Measurements from ENCODE around the gene LRRC47. TPM values are rescaled to one million over a fixed set of nuclear protein-coding genes. Genes with fewer than 3 reads are reported as not detected.
A peak's percentile ranks its signal among the peaks of the same experiment; 100 is the strongest.
"Not testable (repeated sequence)": the region's sequence is repeated elsewhere in the genome, so short reads cannot be mapped to it uniquely, and the experiment has no call there.

The LRRC47 gene
- polyA plus RNA-seq, 4 donors = 60.1 to 74.2 (median 70.9) TPM

DNA sequence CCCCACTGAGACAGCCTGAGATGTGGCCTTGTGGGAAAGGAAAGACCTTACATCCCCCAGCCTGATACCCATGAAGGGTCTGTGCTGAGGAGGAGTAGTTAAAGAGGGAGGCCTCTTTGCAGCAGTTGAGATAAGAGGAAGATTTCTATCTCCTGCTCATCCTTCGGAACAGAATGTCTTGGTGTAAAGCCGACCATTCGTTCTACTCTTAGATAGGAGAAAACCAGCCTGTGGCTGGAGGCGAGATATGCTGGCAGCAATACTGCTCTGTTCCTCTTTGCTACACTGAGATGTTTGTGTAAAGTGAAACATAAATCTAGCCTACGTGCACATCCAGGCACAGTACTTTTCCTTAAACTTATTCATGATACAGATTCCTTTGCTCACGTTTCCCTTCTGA is 45.6 kb downstream of the LRRC47 start:
- no peak for DNase-seq (ENCODE audit: low read depth in 4 of 4, low spot score in 2 of 4)

DNA sequence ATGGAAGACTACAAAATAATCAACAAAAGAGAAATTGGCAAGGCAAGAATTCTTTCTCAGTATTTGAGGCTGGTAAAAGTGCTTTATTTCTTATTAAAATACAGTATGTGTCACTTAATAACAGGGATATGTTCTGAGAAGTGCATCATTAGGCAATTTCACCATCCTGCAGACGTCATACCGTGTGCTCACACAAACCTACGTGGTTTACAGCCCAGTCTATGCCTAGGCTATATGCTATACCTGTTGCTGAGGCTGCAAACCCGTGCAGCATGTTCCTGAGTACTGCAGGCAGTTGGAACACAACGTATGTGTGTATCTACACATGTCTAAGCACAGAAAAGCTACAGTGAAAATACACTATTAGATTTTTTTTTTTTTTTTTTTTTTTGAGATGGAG is 46.8 kb downstream of the LRRC47 start:
- no peak for DNase-seq (ENCODE audit: low read depth in 4 of 4, low spot score in 2 of 4)

DNA sequence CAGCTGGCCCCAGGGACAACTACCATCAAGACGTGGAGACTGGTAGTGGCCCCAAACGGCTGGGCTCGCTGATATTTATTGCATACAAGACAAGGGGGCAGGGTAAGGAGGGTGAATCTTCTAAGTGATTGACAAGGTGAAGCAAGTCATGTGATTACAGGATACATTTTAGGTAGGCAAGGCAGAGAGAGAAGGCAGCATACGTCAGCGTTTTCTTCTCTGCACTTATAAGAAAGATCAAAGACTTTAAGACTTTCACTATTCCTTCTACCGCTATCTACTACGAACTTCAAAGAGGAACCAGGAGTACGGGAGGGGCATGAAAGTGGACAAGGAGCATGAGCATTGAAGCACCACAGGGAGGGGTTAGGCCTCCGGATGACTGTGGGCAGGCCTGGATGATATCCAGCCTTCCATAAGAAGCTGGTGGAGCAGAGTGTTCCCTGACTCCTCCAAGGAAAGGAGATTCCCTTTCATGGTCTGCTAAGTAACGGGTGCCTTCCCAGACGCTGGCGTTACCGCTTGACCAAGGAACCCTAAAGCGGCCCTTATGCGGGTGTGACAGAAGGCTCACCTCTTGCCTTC is 47.9 kb downstream of the LRRC47 start:
- DNase-seq (ENCODE audit: low read depth in 4 of 4, low spot score in 2 of 4) = not testable (repeated sequence)

DNA sequence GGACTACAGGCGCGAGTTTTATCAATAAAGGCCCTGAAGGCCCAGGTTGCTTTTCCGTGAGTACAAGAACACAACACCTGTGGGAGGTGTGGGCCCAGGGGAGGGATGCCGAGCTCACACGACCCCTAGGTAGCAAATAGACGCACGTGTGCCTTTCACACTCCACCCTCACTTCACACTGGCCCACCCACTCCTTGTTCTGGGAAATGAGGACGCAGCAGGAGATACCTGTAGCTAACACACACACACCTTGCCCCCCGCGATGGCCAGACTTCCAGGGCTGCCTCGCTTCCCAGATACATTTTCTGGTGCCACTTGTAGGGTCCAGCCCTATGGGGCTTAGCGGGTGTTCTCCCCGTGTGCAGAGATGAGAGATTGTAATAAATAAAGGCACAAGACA is 48.4 kb downstream of the LRRC47 start:
- DNase-seq (ENCODE audit: low read depth in 4 of 4, low spot score in 2 of 4) = no peak

DNA sequence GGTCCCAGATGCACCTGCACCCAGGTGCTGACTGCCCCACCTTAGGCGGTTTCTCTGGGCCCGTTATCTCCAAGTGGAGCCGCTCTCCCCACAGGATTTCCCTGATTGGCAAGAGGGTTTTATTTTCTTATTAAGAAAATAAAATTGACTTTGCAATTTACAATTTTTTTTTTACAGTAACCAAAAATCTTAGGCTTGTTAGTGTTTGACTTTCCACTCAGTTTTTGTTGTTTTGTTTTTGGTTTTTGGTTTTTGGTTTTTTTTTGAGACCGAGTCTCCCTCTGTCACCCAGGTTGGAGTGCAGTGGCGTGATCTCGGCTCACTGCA is 48.8 kb downstream of the LRRC47 start:
- no peak for DNase-seq (ENCODE audit: low read depth in 4 of 4, low spot score in 2 of 4)

DNA sequence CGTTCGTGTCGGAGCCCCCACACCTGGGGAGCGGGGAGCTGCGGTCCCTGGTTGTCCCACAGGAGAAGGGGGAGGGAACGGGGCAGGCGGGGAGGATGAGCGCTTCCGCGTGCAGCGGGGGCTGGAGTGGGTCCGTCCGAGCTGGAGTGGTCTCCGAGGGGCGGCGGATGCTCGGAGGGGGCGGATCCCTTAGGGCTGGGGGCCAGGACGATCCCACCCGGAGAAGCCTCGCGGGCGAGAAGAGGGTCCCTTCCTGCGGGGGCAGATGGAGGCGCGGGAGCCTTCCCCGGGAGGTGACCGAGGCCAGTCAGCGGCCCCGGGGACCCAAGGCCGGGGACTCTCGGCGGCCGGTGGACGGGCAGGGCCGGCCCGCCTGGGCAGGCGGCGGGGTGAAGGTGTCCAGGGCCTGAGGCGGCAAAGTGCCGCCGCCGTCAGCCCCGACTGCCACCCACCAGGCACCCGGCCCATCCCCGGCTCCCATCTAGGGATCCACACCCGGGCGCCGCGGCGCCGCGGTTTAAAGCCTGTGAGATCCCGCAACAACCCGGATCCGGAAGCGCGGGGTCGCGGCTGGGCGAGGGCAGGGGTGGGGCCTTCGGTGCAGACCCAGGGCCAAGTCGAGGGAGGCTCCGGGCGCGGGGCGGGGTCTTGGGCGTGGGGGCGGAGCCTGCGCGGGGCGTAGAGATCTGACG is 49.3 kb downstream of the LRRC47 start:
- DNase-seq (ENCODE audit: low read depth in 4 of 4, low spot score in 2 of 4) = peak in 3 of 4 donors; percentile 32 to 66 (median 39)

DNA sequence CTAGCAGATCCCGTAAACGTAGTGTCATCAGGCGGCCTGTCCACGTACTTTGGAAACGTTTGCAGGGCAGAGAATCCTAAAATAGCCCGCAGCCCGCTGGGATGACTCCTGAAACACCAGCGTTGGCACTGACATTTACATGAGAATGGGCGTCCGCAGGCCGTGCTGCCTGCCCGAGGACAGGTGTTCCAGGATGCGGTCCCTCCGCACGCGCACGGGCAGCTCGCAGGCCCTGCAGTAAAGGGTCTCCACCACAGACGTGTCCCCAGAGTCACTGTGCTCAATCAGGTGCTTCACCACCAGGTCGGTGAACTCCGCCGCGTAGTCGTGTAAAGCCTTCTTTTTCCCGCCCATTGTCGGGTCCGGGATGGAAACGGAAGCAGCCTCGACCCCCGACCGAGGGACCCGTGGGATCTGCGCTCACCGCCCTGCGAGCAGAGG is 49.9 kb downstream of the LRRC47 start:
- DNase-seq (ENCODE audit: low read depth in 4 of 4, low spot score in 2 of 4) = no peak

DNA sequence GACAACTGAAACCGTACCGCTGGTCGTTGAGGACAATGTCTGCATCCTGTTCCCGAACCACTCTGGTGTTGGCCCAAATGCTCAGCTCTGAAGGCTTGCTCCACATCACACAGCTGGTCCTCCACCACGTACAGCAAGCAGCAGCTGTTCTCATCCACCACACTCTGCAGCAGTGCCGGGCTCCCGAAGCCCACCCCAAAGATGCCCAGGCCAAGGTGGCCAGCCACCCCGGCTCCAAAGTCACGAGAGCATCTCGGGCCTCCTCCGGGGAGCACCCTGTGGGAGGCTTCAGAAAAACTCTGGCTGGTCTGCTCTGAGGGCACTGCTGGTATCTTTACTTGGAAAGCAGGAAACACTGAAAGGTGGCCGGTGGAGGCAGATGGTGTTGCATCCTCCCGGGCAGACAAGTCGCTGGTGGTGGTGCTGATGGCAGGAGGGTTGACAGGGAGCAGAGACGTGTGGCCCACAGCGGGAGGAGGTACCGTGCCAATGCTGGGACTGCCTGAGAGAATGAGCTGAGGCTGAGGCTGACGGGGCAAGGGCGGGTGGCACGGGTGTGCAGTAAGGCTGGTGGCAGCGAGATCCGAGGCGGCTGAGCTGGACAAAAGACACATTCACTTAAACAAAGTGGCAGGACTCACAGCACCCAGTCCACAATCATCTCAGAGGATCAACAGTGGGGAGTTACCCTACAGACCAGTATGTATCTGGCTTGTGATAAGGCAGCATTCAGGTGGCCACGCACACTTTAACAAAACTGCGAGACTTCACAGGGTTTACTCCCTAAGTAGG is 50.5 kb downstream of the LRRC47 start:
- DNase-seq (ENCODE audit: low read depth in 4 of 4, low spot score in 2 of 4) = no peak

DNA sequence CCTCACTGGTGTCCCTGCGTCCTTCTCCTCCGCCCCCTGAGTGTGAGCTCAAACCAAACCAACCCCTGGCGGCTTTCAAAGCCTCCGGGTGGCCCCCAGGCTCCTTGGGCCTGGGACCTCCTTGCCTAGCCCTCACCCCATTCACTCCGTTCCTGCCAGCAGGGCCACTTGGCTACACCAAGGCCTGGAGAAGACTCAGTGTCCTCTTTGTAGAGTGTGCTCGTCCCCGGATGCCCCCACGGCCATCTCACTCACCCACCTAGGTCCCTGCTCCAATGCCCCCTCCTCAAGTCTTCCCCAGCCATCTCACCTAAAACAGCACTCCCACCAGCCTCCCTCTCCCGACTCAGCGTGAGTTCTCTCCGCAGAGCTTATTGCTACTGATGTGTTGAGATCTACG is 51.2 kb downstream of the LRRC47 start:
- no peak for DNase-seq (ENCODE audit: low read depth in 4 of 4, low spot score in 2 of 4)

DNA sequence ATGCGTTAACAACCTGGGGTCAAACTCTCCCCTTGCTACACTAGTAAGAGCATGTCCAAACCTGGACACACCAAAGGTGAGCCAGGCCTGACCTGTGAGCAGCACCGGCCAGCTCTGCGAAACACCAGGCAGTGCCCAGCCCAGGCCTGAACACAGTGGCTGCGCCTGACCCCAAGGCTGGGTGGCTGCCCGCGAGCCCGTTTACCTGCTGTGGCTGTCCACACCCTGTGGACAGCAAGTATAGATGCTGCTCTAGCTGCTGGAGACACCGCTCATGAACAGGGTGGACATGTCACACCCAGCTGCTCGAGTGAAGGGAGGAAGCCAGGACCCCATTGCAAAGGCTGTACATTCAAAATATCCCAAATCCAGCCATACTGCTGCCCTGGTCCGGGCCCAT is 51.7 kb downstream of the LRRC47 start:
- no peak for DNase-seq (ENCODE audit: low read depth in 4 of 4, low spot score in 2 of 4)

DNA sequence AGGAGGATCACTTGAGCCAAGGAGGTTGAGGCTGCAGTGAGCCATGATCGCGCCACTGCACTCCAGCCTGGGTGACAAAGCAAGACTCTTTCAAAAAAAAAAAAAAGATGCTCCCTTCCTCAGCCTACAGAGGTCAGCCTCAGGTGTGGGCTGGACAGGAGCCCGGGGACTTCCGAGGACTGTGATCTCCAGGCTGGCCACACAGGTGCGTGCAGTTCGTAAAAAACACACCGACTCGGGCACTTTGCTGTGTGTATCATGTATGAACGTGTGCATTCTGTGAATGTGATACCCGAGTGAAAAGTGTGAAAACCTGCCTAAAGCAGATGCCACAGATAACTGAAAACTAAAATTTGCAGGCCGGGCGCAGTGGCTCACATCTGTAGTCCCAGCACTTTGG is 52.5 kb downstream of the LRRC47 start:
- no peak for DNase-seq (ENCODE audit: low read depth in 4 of 4, low spot score in 2 of 4)

DNA sequence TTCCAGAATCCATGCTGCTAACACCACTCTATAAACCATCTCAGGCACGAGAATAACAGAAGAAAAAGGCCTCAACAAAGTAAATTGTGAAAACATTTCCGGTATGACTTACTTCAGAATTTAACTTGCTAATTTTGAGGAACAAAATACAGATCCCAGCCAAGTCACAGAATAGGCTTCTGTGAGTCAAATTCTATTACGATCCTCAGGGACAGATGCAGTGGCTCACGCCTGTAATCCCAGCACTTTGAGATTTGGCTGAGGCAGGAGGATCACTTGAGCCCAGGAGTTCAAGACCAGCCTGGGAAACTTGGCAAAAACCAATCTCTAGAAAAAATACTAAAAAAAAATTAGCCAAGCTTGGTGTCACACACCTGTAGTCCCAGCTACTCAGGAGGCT is 52.9 kb downstream of the LRRC47 start:
- DNase-seq (ENCODE audit: low read depth in 4 of 4, low spot score in 2 of 4) = no peak

DNA sequence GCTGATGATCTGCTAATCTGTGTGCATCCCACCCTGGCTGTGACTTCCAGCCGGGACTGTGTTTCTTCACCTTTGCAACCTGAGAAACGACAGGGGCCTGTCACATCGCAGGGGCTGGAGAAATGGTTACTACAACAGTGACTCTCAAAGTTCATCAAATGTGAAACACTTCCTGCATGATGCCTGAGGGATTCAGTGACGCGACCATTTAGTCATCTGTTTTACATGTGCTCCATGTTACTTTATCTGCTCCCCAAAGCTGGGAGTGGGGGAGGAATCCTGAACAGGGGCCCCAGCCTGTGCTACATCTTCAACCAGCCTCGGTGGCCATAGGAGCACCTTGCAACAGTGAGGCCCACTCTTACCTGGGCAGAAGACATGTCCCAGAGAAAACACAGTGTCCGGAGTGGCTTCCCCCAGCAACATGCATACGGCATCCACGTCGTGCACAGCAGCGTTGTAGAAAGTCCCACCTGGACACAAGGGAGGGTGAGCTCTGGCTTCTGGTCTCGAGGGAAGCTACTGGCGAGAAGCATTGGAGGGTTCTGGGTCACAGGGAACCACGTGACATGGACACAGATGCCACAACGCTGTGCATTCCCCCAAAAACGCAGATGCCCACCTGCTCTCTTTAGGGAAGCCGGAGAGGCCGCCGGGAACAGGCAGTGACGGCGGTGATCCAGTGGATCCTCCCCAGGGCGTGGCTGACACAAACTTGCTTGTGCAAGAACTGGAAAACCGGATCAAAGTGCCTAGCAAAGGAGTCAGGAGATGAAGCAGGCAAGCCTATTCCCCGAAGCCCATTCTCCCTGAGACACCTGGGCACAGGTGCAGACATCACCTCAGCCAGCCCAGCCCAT is 53.6 kb downstream of the LRRC47 start:
- no peak for DNase-seq (ENCODE audit: low read depth in 4 of 4, low spot score in 2 of 4)

DNA sequence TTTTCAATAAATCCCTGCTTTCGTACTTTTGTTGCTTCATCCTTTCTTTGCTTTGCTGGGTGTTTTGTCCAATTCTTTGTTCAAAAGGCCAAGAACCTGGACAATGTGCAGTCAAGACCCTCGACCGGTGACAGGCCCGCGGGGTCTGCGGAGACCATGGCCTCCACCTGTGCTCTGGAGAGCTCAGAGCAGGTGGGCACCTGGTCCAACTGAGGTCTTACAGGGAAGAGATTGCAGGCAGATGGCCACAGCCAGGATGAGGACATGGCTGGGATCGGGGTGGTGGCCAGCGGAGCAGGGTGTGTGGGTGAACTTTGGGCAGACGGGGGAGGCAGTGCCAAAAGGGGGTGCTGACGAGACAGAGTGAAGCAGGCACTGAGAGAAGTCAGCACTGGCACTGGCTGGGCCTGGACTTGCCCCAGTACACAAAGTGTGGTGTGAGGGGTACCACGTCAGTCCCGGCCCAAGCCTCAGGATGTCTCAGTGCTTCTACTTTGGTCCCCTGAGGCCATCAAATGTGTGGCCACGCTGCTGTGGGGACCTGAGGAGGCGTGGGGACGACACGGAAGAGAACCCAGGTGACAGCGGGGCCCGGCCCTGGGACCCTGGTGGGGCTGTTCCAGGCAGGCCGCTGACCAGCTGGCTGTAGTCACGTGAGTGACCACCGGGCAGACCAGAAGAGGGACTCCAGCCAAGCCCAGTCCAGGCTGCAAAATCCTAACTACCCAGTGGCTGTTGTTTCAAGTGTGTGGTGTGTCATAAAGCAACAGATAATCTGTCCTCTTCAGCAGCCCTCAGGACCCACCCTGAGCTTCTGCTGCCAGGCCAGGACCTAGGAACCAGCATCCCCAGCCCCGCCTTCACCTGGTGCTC is 54.5 kb downstream of the LRRC47 start:
- DNase-seq (ENCODE audit: low read depth in 4 of 4, low spot score in 2 of 4) = no peak

DNA sequence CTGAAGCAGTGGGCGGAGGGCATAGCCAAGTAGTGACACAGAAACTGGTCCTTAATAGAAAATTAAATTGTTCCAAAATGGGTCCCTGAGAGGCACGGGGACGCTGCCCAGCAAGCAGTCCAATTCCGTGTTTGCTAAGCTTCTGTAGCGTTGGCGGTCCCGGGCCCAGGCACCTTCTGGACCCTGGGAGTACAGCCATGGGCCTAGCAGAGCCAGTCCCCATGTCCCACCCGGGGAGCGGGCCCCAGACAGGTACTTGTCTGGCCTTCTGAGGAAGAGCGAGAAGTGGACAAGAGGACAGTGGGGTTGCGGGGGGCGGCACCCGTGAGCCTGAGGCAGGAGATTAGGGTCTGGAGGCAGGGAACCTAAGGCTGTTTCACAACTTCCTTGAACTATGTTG is 55.5 kb downstream of the LRRC47 start:
- no peak for DNase-seq (ENCODE audit: low read depth in 4 of 4, low spot score in 2 of 4)

DNA sequence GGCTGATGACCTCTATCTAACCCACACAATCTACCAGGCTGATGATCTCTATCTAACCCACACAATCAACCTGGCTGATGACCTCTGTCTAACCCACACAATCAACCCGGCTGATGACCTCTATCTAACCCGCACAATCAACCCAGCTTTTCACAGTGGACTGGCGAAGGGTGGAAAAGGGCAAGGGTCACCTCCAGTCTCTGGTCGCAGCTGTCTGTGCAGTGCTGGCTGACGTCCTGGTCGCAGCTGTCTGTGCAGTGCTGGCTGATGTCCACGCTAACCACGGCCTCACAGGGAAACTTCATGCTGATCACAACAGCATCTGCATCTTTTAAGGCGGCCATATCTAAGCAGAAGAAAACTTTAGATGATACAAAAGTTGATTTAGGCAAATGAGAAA is 56.3 kb downstream of the LRRC47 start:
- no peak for DNase-seq (ENCODE audit: low read depth in 4 of 4, low spot score in 2 of 4)

DNA sequence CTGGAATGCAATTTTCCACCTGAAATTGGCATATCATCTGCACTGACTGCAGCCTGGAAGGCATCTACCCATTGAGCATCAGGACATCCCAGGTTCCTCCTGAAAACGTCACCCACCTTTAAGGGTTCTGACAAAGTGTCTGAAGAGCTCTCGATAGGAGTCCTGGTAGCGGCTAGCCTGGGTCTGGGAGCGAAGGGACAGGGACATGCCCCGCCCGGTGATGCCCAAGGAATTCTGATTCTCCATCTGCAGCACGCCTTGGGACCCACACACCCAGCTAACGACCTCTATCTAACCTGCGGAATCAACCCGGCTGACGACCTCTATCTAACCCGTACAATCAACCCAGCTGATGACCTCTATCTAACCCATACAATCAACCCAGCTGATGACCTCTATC is 57.4 kb downstream of the LRRC47 start:
- no peak for DNase-seq (ENCODE audit: low read depth in 4 of 4, low spot score in 2 of 4)

DNA sequence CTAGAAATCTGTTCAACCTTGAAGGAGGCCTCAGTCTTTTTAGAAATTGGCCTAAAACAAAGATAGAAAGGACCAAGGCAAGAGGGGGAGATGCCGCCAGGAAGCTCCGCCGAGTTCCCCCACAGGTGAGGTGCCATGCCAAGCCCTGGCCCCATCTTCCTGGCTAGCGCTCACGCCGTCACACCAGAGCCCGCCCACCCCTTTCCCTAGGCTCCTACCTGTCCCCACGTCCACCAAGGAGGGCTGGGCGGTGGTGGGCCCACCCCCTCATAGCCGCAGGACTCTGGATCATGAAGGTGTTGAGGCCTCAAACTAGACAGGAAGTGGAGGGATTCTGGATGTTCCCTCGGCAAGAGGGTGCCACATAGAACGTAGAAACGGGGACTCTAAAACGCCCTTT is 59.6 kb downstream of the LRRC47 start:
- no peak for DNase-seq (ENCODE audit: low read depth in 4 of 4, low spot score in 2 of 4)

DNA sequence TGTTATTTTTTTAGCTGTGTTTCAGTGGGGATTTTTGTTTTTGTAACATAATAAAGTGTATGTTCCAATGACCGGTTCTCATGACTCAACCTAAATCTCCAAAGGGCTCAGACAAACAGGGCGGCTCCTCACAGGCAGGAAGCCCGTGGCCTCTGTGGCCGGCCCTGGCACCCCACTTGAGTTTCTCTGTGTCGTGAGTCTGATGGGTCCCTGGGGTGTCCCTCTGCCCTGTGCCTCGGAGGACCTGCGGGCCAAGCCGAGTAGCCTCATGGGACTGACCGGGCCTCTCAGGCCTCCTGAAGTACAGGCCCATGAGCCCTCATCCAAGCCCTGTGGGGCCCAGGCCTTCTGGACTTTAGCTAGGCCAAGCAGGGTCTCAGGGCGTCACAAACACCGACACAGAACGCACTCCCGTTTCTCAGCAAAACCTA is 60.2 kb downstream of the LRRC47 start:
- no peak for DNase-seq (ENCODE audit: low read depth in 4 of 4, low spot score in 2 of 4)

DNA sequence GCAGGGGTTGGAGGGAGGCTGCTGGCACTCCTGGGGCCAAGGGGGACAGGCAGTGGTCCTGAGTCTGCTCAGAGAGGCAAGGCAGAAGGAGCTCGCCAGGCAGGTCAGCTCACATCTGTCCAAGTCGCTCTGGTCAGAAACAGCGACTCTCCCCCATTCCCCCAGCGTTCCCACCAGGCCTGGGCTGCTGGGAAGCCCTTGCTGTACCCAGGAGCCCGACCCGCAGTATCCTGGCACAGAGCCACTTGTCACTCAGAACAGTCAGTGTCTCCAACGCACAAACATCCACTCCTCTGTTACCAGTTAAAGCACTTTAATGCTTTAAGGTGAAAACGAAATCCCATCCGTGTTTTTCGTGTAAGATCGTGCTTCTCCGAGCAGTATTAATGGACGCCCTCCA is 60.6 kb downstream of the LRRC47 start:
- no peak for DNase-seq (ENCODE audit: low read depth in 4 of 4, low spot score in 2 of 4)
